GM21423 (cell line): Measurements from ENCODE around the gene OTOF.

Experiments used
- ATAC-seq: cut with Tn5 transposase; IDR thresholded peaks from one replicate; pipeline ENCODE4 v1.9.1; 2021; ENCODE audit warnings: mild to moderate bottlenecking, moderate library complexity; ENCODE audit not compliant: unreplicated experiment

Gene OTOF

GRCh38 chr2:26477911-26478253 is at the start of gene OTOF:
TSS of gene OTOF (minus strand) at chr2:26478124.
- no peak for ATAC-seq

GRCh38 chr2:26526589-26526988 is 48.7 kb upstream of the OTOF start:
- no peak for ATAC-seq

- no peak for ATAC-seq
These were observed 48.2 kb upstream of the OTOF start for GRCh38 chr2:26526105-26526504.

- ATAC-seq = no peak
These were observed 45.8 kb upstream of the OTOF start for GRCh38 chr2:26523750-26524149.

GRCh38 chr2:26522751-26523171 is 44.8 kb upstream of the OTOF start:
- no peak for ATAC-seq

- ATAC-seq = no peak
These were observed 44.4 kb upstream of the OTOF start for GRCh38 chr2:26522325-26522724.

GRCh38 chr2:26521913-26522180 is 43.9 kb upstream of the OTOF start:
- no peak for ATAC-seq

GRCh38 chr2:26521054-26521912 is 43.4 kb upstream of the OTOF start:
- no peak for ATAC-seq

GRCh38 chr2:26520148-26520449 is 42.2 kb upstream of the OTOF start:
- ATAC-seq = no peak

GRCh38 chr2:26519396-26520147 is 41.6 kb upstream of the OTOF start:
- no peak for ATAC-seq

- no peak for ATAC-seq
These were observed 38.9 kb upstream of the OTOF start for GRCh38 chr2:26516781-26517180.

- no peak for ATAC-seq
These were observed 38.3 kb upstream of the OTOF start for GRCh38 chr2:26516246-26516645.

- ATAC-seq = no peak
These were observed 37.8 kb upstream of the OTOF start for GRCh38 chr2:26515771-26516170.

GRCh38 chr2:26514045-26514444 is 36.1 kb upstream of the OTOF start:
- ATAC-seq = no peak

- no peak for ATAC-seq
These were observed 35.3 kb upstream of the OTOF start for GRCh38 chr2:26513261-26513660.

- no peak for ATAC-seq
These were observed 33.5 kb upstream of the OTOF start for GRCh38 chr2:26511466-26511865.

- ATAC-seq = no peak
These were observed 32.5 kb upstream of the OTOF start for GRCh38 chr2:26510344-26510973.

- no peak for ATAC-seq
These were observed 31.2 kb upstream of the OTOF start for GRCh38 chr2:26509141-26509540.

- ATAC-seq = no peak
These were observed 30.0 kb upstream of the OTOF start for GRCh38 chr2:26507932-26508331.

GRCh38 chr2:26507088-26507487 is 29.2 kb upstream of the OTOF start:
- ATAC-seq = no peak

GRCh38 chr2:26506279-26506678 is 28.4 kb upstream of the OTOF start:
- ATAC-seq = no peak

- ATAC-seq = no peak
These were observed 26.1 kb upstream of the OTOF start for GRCh38 chr2:26504002-26504401.
